GM21737 (cell line): ENCODE measurements around the gene KIF5A.

Experiments used
- ATAC-seq: cut with Tn5 transposase; IDR thresholded peaks from one replicate; pipeline ENCODE4 v1.9.1; 2021; ENCODE audit warnings: mild to moderate bottlenecking, moderate library complexity; ENCODE audit not compliant: unreplicated experiment

KIF5A gene

DNA sequence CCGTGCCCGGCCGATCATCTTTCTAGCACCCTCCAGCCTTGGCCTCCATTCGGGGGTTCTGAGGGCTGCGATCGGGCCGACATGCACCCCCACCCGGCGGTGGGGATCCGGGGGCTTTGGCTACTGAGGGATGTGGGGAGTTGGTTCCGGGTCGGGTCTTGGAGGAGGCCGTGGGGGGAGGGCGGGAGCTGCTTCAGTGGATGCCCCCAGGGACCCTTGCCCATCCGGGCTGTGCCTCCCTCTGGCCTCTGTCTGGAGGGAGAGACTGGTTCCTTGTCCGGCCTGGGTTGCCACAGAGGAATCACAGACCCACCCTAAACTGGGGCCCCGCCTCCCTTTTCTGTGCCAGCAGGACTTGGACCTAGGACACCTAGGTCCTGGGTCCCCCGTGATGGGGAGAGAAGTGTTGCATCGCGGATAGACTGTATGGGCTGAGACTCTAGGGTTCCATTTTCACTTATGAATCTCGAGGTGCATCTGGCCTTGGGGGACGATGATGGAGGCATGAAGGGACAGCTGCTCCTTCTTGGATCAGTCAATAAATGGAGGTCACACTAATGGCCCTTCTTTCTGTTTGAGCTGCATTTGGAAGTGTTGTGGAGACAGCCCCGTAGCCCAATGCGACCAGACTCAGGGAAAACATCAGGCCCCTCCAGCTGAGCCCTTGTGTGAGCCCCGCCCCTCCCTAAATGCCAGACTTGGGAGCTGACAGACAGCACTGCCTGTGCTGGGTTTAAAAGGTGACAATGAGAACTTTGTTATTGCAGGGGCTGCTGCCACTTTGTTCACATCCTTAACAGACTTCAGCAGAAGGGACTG lies 55.4 kb downstream of the KIF5A start:
- ATAC-seq: no peak

DNA sequence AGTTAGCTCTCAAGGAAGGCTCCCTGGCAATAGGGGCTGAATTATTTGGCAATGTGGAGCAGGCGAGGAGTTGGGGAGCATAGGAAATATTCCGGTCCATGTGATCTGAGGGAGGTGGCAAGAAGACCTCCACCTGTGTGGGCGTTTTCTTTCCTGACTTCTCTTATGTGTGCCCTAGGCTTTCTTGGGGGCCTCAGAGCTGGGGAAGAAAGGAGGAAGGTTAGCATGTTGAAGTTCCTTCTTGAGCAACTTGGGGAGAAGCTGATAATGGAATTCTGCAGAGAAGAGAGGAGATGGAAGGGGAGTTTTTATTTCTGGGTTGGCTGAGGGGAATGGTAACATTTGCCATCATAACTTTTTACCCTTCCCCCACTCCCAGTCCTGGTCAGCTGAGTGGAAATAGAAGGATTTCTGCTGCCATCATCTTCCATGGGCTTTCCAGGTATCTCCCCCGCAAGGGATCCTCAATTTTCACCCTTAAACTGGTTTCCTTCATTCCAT lies 56.0 kb downstream of the KIF5A start:
- no peak for ATAC-seq

DNA sequence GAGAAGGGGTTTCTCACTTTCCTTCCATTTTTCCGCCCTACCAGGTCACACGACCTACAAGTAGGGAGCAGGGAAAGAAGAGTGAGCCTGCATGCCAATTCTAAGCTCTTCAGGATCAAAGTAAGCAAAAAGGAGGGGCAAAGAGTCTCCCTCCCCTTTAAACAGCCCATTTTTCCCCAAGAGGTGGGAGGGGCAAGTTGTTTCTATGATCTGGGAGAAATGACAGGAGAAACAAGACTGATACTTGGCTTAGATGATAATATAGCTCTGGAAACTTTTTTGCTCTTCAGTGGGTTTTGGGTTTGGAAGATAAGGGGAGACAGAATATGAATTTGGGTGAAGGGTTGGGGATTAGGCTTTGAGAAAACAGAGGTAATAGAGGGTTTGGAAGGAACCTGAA lies 56.6 kb downstream of the KIF5A start:
- no peak for ATAC-seq

GRCh38 chr12:57606821-57607220 lies 57.0 kb downstream of the KIF5A start:
- ATAC-seq: no peak

- ATAC-seq: no peak
These were observed 58.3 kb downstream of the KIF5A start for GRCh38 chr12:57607958-57608663.

GRCh38 chr12:57609101-57609780 lies 59.4 kb downstream of the KIF5A start:
- ATAC-seq: no peak

- ATAC-seq: no peak
These were observed 60.1 kb downstream of the KIF5A start for GRCh38 chr12:57609781-57610553.

- ATAC-seq: no peak
These were observed 60.8 kb downstream of the KIF5A start for GRCh38 chr12:57610554-57611107.

DNA sequence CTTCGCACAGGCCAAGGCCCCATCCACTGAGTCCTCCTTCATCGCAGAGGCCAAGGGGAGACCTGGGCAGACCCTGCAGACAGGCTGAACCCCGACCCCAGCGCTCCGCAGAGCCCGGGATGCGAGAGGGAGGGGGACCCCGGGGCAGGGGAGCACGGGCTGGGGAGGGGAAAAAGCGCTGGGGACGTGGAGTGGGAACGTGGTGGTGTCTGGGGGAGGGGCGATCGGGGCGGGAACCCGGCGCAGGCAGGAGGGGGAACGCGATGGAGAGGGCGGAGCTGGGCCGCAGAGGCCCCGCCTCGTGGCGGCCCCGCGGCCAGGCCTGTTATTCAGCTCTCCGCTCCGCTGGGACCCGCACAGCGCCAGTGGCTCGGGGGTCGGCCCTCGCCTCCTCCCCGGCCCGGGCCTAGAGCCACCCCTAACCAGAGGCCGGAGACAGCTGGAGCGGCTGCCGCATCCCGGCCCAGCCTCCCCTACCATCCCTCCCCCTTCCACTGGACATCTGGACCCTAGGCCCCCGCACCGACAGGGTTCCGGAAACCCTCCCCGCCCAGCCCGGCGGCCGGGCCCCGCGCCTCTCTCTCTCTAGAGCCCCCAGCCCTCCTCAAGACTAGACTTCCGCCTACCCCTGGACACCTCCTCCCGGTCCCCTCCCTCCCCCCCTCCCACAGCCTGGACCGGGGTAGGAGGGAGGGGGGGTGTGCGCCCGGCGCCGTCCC lies 61.4 kb downstream of the KIF5A start, which contains the start of gene ARHGEF25:
Gene ARHGEF25 (plus strand): TSS at position 328 of the 719 bp plus-strand sequence. CDS start 460 bp downstream, outside the sequence.
- no peak for ATAC-seq

DNA sequence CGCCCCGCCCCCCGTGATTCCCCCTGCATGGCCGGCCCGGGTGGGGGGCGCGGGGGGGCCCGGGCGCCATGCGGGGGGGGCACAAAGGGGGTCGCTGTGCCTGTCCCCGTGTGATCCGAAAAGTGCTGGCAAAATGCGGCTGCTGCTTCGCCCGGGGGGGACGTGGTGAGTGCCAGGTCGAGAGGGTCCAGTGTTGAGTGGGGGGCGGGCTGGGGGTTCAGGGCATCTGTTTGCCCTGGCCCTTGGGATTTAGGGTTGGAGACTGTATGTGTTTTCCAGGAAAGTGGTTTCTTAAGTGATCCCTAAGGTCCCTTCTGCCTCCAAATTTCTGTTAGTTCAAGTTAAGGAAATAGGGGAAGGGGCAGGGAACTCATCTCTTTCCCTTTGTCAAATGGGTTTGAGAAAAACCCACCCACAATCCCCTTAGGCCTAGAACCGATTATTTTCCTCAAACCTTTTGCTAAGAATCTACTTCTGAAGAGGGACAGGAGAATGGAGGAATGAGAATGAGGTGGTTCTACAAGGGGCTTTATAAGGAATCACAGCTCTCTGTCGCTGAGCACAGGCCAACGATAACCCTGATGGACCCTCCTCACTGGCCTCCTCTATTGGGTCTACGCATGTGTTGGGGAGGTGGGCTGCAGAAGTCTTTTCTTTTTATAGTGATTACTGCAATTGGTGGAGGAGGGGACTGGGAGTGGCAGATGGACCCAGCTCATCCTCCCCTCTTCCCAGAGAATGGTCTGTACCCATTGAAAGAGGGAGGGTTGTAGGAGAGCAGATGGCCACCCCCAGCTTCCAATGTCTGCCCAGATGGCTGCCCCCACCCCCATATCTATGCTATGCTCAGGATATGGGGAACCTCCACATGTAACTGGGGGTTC lies 62.2 kb downstream of the KIF5A start:
- ATAC-seq: no peak

GRCh38 chr12:57612711-57613426 lies 63.0 kb downstream of the KIF5A start:
- no peak for ATAC-seq

GRCh38 chr12:57613427-57614109 lies 63.7 kb downstream of the KIF5A start:
- no peak for ATAC-seq

GRCh38 chr12:57614178-57614947 lies 64.5 kb downstream of the KIF5A start:
- peak; percentile 47 for ATAC-seq

- ATAC-seq: no peak
These were observed 65.2 kb downstream of the KIF5A start for GRCh38 chr12:57614948-57615500.

- ATAC-seq: no peak
These were observed 65.8 kb downstream of the KIF5A start for GRCh38 chr12:57615637-57616036.

DNA sequence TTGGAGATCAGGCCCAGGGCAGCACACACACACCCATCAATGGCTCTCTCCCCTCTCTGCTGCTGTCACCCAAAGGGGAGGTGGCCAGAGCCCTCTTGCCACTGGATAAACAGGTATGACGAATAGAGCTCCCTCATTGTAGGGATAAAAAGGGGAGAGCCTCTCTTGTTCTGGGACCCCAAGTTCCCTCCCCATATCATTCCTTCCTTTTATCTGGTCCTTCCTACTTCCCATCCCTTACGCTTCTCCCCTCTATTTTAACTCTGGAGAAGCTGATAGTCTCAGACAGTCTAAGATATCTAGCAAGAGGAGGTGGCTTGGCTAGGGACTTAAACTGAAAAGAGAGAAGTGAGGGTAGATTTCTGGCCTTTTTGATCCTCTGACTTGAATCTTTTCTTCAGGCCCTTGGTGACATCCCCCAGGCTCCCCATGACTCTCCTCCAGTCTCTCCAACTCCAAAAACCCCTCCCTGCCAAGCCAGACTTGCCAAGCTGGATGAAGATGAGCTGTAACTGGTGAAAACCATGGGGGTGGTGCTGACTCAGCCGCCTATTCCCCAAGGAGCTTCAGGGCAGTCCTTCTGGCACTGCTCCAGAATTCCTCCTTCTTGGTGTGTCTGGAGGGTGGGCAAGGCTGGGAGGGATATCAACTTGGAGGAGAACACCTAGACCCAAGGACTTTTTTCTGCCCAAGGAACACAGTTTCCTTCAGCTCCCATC lies 66.7 kb downstream of the KIF5A start:
- no peak for ATAC-seq
